HG03521 (cell line): ENCODE measurements around the gene OXCT2.
"Not testable (repeated sequence)": the region's sequence is repeated elsewhere in the genome, so short reads cannot be mapped to it uniquely, and the experiment has no call there.

ENCODE experiments used
- ATAC-seq: cut with Tn5 transposase; IDR thresholded peaks from one replicate; pipeline ENCODE4 v1.9.1; 2021; ENCODE audit warnings: mild to moderate bottlenecking, moderate library complexity; ENCODE audit not compliant: unreplicated experiment

Gene OXCT2

DNA sequence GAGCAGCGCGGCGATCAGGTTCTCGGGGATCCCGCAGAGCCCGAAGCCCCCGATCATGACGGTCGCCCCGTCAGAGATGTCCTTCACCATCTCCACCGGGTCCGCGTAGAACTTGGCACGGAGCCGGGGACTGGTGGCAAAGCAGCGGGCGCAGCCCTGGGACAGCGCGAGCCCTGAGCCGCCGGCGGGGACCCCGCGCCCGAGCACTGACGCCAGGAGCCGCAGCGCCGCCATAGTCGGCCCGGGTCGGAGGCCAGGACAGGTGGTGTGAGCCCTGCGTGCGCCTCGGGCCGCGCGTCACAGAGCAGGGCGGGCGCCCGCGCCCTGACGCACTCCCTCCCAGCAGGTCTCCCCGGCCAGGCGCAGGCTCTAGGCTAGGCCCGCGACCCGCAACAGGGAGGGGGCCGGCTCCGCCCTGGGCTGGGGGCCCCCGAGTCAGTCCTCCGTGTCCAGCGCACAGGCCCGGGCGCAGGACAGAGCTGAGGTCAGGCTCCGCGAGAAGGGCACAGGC is at the start of gene OXCT2:
Gene OXCT2, minus strand, starts transcription at position 327 of the 511 bp plus-strand sequence. Its CDS starts 93 bp downstream, at position 234.
- ATAC-seq: not testable (repeated sequence)

DNA sequence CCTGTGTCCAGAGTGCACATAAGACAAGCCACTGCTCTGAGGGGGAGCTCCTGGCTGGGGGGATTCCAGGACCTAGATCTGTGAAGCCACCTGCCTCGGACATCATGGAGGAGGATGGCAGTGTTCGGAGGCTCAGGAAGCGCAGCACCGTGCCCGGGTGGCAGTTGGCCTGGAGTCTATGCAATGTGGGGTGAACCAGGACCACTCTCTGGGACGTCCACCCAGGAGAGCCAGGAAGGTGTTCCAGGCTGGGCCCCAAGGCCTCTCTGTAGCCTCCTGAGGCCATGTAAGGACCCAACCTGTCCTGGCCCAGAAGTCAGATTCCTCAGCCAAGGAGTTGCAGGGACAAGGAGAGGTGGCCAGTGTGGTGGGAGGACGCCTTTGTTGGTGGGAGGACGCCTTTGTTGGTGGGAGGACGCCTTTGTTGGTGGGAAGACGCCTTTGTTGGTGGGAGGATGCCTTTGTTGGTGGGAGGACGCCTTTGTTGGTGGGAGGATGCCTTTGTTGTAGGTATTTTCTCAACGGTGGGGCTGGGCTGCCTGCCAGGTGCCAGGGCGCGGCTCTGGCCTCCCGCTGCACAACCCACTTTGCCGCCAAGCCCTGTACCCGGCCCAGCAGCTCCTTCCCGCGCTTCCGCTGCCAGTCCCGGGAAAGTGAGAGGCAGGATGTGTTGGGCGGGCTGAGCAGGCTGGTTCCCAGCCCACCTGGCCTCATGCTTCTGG is 48.1 kb upstream of the OXCT2 start:
- no peak for ATAC-seq

DNA sequence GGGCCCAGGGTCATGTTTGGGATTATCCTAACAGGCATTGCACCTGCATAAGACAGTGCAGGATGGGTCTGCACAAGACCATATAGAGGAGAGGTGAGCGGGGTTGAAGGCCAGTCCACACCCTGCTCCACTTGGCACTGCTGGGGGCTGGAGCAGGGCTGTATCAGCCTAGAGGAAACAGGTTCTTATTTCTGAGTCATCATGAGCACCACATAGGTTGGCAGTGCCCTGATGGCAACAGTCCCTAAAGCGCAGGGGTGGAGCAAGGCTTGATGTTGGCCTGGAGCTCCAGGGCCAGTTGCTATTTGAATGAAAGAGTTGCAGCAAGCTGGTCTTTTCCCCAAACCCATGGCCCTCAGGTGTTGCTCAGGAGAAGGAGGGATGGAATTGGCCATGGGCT is 47.3 kb upstream of the OXCT2 start:
- ATAC-seq: no peak

DNA sequence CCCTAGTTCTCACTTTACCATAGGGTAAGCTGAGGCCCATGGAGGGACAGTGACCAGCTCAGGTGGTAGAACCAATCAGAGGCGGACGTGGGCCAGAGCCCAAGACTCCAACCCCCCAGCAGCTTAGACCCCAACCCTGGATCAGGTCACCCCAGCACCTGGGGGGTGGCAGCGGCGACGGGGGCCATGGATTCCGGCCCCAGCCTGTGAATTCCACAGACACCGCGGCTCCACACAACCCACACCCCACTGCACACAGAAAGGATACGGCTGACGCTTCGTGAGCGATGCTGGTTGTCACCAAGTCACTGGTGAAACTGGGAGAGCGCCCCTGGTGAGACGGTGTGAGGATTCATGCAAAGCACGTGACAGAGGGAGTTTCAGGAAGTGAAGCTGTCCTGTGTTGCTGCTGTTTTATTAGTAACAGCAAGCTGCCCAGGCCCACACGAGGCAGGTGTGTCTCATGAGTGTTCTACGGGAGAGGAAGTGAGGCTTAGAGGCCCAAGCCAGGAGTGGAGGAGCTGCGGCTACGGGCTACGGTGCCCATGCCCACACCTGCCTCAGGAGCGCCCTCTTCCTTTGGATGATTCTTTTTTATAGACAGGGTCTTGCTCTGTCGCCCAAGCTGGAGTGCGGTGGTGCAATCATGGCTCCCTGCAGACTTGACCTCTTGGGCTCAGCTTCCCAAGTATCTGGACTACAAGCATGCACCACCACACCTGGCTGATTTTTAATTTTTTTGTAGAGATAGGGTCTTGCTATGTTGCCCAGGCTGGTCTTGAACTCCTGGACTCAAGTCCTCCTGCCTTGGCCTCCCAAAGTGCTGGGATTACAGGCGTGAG is 46.2 kb upstream of the OXCT2 start:
- peak; percentile 84 for ATAC-seq

DNA sequence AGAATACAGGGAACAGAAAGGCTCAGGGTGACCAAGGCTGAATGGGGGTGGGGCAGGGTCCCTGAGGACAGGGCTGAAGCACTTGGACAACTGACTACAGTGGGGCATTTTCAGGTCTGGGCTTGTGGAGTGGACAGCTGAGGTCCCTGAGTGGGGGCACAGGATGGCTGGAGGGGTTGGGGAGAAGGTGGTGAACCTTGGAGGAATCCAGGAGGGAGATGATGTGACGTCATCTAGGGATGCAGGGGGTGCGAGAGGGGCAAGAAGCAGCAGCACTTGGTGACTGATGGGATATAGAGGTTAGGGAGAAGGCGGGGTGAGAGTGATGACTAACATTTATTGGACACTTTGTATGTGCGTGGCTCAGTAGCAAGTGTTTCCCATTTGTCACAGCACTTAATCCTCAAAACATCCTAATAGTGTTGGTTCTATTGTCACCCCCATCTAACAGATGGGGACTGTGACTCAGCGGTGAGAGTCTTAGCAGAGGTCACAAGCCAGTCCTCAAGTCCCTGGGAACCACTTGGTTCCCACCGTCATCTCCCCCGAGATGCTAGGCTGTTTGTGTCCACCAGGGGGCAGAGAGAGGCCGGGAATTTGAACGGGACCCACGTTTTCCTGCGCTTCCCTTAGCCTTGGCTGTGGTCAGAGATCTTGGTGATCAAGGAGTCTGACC is 45.4 kb upstream of the OXCT2 start:
- peak; percentile 40 for ATAC-seq

DNA sequence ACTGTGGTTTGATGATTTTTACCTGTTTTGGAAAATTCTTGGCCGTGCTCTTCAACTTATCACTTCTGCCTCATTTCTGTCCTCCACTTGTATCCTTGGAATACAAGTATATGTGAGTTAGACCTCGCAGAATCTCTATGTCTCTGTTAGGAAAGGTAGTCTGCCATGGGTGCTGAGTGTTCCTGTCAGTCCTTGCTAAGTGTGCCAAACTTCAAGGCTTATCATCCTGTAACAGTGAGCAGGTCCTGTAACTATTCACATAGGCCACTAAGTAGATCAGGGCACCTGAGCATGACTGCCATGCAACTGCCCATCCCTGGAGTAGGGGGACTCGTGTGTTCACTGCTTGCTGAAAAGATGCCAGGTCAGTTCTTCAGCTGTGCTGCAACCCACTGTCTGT is 41.8 kb upstream of the OXCT2 start:
- ATAC-seq: no peak

DNA sequence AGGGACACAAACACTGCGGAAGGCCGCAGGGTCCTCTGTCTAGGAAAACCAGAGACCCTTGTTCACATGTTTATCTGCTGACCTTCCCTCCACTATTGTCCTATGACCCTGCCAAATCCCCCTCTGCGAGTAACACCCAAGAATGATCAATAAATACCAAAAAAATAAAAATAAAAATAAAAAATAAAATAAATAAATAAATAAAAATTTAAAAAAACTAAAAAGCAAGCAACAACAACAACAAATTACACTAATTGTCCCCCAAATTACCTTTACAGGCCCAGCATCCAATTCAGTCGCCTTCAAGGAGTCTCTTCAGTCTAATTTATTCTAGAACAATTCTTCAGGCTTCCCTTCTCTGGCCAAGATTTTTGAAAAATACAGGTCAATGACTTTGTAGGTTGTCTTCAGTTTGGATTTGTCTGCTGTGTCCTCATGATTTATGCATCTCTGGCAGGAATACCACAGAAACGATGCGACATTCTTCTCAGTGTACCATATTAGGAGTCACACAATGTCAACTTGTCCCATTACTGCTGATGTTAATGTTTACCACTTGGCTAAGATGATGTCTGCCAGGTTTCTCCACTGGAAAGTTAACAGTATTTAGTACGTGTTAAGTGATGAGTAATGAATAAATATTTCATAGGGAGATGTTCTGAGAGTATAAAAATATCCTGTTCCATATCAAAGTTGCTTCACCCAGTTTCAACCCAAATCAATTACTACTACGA is 37.8 kb upstream of the OXCT2 start:
- ATAC-seq: no peak

DNA sequence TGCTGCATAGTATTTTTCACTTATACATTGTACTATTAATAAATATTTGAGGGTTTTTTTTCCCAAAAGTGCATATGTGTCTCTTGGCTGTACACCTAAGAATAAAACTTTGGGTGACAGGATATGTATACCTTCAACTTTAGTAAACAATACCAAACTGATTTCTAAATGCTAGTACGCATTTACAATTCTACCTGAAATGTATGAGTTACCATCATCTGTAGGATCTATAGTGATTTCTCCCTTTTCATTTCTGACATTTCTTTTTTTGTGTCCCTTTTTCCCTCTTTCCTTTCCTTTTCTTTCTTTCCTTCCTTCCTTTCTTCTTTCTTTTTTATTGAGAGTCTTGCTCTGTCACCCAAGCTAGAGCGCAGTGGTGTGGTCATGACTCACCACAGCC is 34.2 kb upstream of the OXCT2 start:
- ATAC-seq: no peak

DNA sequence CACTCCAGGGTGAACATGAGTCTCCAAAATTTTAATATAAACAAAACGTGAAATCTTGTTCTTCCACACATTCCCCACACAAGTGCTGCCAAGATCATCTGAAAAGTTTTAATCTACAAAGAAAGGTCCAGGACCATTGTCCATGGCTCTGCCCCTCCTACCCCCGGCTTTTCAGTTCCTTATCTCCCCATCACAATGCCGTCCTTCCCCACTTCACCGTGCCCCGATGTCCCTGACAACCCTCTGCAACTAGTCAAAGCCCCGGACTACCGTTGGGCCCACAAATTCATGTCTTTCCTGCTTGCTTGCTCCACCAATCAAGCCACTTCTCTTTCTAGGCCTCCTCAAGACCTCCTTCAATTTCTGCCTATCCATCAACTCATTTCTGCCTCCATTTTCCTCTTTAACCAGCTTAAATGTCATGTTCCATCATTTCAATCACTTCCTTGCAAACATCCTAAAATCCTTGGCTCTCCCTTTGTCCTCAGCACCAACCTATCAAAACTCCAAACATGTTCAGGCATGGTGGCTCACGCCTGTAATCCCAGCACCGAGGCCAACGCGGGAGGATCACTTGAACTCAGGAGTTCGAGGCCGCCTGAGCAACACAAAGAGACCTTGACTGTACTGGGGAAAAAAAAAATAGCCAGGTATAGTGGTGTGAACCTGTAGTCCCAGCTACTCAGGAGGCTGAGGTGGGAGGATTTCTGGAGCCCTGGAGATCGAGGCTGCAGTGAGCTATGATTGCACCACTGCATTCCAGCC is 31.5 kb upstream of the OXCT2 start:
- ATAC-seq: no peak

DNA sequence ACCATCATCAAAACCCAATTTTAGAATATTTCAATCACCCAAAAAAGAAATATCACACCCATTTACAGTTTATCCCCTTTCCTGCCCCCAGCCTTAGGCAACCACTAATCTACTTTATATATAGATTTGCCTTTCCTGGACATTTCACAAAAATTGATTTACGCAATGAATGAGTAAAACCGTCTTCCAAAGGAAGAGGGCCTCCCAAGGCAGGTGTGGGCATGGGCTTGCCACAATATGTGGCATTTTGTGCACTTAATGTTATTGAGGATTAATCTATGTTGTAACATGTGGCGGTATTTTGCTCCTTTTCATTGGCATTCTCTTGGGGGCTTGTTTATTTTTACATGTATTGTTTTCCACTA is 29.3 kb upstream of the OXCT2 start:
- no peak for ATAC-seq

DNA sequence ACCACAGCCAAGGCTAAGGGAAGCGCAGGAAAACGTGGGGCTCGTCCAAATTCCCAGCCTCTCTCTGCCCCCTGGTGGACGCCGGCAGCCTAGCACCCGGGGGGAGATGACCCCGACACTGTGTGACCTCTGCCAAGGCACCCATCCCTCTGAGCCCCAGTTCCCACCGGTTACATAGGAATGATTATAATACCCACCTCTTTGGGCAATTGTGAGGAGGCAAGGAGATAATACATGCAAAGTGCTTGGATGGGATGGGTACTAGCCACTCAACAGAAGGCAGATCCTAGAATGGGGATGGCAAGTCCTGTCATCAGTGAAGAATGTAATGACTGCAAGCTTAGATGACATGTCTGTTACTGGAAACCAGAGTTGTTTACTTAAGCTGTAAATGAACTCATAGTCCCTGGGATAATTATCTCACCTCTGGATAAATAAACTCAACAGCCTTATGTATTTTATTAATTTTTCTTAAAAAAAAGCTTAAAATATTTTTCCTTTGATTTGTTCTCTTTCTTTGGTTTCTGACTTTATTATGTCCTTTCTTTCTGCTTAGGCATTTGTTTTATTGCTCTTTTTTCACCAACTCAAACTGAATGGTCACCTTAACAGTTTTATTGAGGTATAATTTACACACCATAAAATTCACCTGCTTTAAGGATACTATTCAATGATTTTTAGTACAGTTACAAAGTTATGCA is 28.8 kb upstream of the OXCT2 start:
- peak; percentile 48 for ATAC-seq

DNA sequence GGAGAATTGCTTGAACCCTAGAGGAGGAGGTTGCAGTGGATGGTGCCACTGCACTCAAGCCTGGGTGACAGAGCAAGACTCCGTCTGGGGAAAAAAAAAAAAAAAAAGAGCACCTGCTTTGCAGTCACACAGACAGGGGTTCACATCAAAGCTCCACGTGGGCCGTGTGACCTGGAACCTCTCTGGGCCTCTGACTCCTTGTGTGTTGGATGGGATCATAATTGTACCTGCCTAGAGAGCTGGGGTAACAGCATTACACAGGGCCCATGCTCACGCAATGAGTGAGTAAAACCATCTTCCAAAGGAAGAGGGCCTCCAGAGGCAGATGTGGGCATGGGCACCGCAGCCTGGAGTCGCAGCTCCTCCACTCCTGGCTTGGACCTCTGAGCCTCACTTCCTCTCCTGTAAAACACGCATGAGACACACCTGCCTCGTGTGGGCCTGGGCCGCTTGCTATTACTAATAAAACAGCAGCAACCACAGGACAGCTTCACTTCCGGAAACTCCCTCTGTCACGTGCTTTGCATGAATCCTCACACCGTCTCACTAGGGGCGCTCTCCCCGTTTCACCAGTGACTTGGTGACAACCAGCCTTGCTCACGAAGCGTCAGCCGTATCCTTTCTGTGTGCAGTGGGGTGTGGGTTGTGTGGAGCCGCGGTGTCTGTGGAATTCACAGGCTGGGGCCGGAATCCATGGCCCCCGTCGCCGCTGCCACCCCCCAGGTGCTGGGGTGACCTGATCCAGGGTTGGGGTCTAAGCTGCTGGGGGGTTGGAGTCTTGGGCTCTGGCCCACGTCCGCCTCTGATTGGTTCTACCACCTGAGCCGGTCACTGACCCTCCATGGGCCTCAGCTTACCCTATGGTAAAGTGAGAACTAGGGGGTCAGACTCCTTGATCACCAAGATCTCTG is 28.0 kb upstream of the OXCT2 start:
- ATAC-seq: peak; percentile 91

DNA sequence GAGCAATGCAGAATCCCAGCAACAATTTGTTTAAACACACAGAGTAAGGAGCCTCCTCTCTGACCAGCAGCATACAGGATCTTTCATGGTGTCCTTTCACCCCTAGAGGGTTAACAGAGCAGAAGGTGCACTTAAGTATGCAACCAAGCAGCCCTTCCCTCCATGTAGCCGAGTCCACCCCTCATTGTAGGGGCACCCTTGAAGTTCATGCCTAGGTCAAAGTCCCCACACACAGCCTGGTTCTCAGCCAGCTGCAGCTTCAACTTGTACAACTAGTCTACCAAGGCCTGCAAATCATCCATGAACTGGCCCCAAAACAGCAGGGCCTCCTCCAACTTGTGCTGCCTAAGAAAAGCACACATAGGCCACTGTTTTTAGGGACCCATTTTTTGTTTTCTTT is 24.5 kb upstream of the OXCT2 start:
- ATAC-seq: no peak

DNA sequence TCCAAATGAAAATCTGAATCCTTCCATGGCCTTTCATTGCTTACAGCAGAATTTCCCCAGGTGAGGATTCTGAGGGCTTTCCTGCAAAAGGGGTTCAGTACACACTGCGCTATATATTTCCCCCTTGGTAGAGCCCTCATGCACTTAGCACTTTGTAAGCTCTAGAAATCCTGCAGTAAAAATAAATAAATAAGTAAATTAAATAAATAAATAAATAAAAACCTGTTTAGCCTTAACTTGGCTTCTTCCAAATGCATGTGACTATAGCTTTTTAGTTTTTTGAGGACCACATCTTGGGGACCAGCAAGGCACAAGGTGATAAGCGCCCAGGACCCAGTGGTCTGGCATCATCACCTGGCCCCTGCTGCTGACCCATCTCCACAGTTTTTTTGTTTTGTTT is 20.7 kb upstream of the OXCT2 start:
- no peak for ATAC-seq

DNA sequence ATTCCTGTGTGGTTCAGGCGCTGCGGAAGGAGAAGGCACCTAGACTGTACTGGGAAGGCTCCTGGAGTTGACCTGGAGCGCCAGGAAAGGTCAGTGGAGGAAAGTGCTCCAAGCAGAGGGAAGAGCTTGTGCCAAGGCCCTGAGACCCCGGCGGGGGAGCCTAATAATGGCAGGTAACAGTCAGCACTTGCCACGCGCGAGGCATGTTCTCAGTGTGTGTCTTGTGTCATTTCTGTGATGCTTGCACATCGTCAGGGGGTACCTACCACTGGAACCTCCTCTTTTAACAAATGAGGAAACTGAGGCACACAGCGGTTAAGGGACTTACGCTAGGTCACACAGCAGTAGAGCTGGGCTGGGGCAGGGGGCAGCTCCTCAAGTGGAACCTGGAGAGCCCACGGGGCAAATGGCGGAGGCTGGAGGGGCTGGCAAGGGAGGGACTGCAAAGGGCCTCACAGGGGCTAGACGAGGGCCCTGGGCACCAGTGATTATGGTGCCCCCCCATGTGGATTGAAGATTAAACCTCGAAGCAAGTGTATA is 18.5 kb upstream of the OXCT2 start:
- no peak for ATAC-seq

DNA sequence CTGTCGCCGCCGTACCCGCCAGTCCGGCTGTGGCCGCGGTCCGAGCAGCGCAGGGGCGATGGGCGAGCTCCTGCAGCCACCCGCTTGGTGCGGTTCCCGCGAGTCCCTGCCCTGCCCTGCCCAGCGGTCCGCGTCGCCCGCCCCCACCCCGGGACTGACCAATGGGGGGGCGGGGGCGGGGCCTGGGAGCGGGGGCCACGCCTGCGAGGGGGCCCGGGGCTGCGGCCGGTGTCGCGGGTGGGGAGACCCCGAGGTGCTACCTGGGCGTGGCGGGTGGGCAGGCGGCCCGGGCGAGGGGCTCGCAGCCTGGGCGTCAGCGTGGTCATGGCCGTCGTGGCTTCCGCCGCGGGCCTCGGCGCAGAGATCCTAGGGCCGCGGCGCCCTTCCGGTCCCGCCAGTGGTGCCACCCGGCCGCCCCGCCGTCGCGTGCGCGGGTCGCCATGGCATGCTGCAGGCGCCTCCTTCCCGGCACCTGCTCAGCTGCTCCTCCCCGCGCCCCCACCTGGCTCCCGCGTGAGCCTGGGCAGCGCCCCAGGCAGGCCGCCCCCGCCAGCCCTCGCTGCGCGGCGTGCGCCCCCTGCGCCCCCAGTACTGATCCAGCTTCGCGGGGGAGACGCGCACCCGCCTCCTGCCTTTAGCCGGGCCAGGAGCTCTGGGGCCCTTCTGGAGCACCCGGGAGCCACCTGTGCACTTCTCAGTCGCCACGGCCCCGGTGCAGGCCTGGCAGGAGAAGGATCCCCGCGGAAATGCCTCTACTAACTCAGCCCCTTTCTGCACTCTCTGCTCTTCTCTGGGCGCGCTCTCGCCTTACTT is 17.8 kb upstream of the OXCT2 start, which contains the start of gene BMP8B:
Gene BMP8B, minus strand, starts transcription at position 108 of the 813 bp plus-strand sequence. CDS start 380 bp downstream, outside the sequence.
- peak; percentile 41 for ATAC-seq

DNA sequence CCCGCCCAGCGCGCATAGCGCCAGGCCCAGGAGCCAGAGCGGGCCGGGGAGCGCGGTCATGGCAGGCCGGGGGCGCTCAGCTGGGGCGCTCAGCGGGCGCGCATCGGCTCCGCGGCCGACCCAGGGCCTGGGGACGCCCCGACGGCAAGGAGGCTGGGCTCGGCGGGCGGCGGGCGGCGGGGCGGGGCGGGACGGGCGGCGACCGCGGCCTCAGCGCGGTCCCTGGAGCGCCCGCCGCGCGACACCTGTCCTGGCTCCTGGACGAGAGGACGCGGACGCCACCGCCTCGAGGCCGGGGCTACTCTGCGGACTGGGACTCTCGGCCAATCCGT is 17.2 kb upstream of the OXCT2 start:
- no peak for ATAC-seq
